ENCODE measurements around the gene KRTAP1-3.
A peak's percentile ranks its signal among the peaks of the same experiment; 100 is the strongest.

Gene KRTAP1-3

GRCh38 chr17:41009301-41009760 lies 25.3 kb downstream of the KRTAP1-3 start:
- DNase-seq = no peak

GRCh38 chr17:41008811-41009210 lies 25.9 kb downstream of the KRTAP1-3 start, which contains the start of gene KRTAP3-1:
KRTAP3-1 (minus strand) TSS chr17:41009128; CDS start chr17:41009074, 54 bp downstream.
- no peak for DNase-seq

GRCh38 chr17:41004397-41004796 lies 30.3 kb downstream of the KRTAP1-3 start:
- no peak for DNase-seq

GRCh38 chr17:41003926-41004325 lies 30.7 kb downstream of the KRTAP1-3 start:
- DNase-seq = no peak

GRCh38 chr17:41002814-41003213 lies 31.9 kb downstream of the KRTAP1-3 start:
- no peak for DNase-seq

- no peak for DNase-seq
Observed at GRCh38 chr17:41001795-41002194, 32.9 kb downstream of the KRTAP1-3 start.

- peak; percentile 5 for DNase-seq
Observed at GRCh38 chr17:40999563-40999962, 35.1 kb downstream of the KRTAP1-3 start, which contains the start of gene KRTAP3-2. KRTAP3-2 (minus strand) TSS chr17:40999906; CDS start chr17:40999853, 53 bp downstream.

GRCh38 chr17:40997361-40997760 lies 37.3 kb downstream of the KRTAP1-3 start:
- no peak for DNase-seq

- no peak for DNase-seq
Observed at GRCh38 chr17:40996829-40997228, 37.8 kb downstream of the KRTAP1-3 start.

- DNase-seq = no peak
Observed at GRCh38 chr17:40995116-40995515, 39.6 kb downstream of the KRTAP1-3 start.

- DNase-seq = peak; percentile 14
Observed at GRCh38 chr17:40993839-40994238, 40.8 kb downstream of the KRTAP1-3 start, which contains the start of gene KRTAP3-3. KRTAP3-3 (minus strand) TSS chr17:40994164; CDS start chr17:40994097, 67 bp downstream.

GRCh38 chr17:40993084-40993483 lies 41.6 kb downstream of the KRTAP1-3 start:
- DNase-seq = no peak

- DNase-seq = no peak
Observed at GRCh38 chr17:40992666-40993065, 42.0 kb downstream of the KRTAP1-3 start.

- no peak for DNase-seq
Observed at GRCh38 chr17:40986920-40987319, 47.8 kb downstream of the KRTAP1-3 start.

GRCh38 chr17:40984226-40984625 lies 50.4 kb downstream of the KRTAP1-3 start, which contains the start of gene KRT40:
KRT40 (minus strand) TSS chr17:40984326; CDS start chr17:40984273, 53 bp downstream.
- DNase-seq = no peak

All from NCI-H82 (cell line).